Measurements from ENCODE around the gene DYRK1B. TPM values are rescaled to one million over a fixed set of nuclear protein-coding genes. Genes with fewer than 3 reads are reported as not detected.

DYRK1B gene
- total and polyA plus RNA-seq, 4 experiments from 2014 or later = 7.0 to 30.9 (median 21.7) TPM

GRCh38 chr19:39833160-39833463 is 850 bp downstream of the DYRK1B start:
- H3K27ac ChIP-seq (ENCODE audit: low read depth, low read length) = peak overlapping the region; percentile 91
- peaks cover 43% of the 10 kb centered on the region for H3K36me3 ChIP-seq (ENCODE audit: insufficient read depth, low read length)
- CTCF ChIA-PET (ENCODE audit: partially characterized antibody) = interaction anchor here (1.7 to 2.2 kb wide), 4 partner anchors 9 to 137 kb away, joined by 7 to 61 read pairs (median 18); partner anchors contain the start of genes FBL and PSMC4
- H3K9me3 Mint-ChIP-seq = peaks cover 0 to 2% (median 0%) of the 10 kb centered on the region in 8 donors
- peaks cover 36% of the 10 kb centered on the region for H3K4me1 ChIP-seq (ENCODE audit: insufficient read depth, low read length)
- peaks cover 25 to 45% (median 34%) of the 10 kb centered on the region in 4 donors for H3K4me1 Mint-ChIP-seq
- peak overlapping the region; percentile 77 to 97 (median 94) for H3K27ac Mint-ChIP-seq
- intact Hi-C loops (cut with micrococcal nuclease) = loop anchor here (5.0 kb wide), 1 partner anchor 386 kb away; the partner anchor contains the start of gene SUPT5H
- POLR2A ChIA-PET (ENCODE audit: partially characterized antibody) = interaction anchor here (0.5 to 3.9 kb wide), 8 partner anchors 8 to 421 kb away, joined by 3 to 96 read pairs (median 14); partner anchors contain the start of genes FBL, PLEKHG2, PSMC4 and ZNF546
- peak overlapping the region; percentile 81 to 98 for H3K4me3 ChIP-seq (ENCODE audit: low read length in 2 of 2)
- peaks cover 45 to 65% of the 10 kb centered on the region in 2 donors for H3K36me3 Mint-ChIP-seq
- H3K27me3 ChIP-seq (ENCODE audit: insufficient read depth, low read length) = no peaks in the 10 kb centered on the region
- H3K9me3 ChIP-seq (ENCODE audit: control insufficient read depth in 1 of 2, low read length in 2 of 2) = no peaks in the 10 kb centered on the region
- no peaks in the 10 kb centered on the region for H3K27me3 Mint-ChIP-seq
- DNase-seq = peak in 1 of 5 donors; percentile 43
- peak overlapping the region; percentile 76 to 90 (median 86) for H3K4me3 Mint-ChIP-seq

DNA sequence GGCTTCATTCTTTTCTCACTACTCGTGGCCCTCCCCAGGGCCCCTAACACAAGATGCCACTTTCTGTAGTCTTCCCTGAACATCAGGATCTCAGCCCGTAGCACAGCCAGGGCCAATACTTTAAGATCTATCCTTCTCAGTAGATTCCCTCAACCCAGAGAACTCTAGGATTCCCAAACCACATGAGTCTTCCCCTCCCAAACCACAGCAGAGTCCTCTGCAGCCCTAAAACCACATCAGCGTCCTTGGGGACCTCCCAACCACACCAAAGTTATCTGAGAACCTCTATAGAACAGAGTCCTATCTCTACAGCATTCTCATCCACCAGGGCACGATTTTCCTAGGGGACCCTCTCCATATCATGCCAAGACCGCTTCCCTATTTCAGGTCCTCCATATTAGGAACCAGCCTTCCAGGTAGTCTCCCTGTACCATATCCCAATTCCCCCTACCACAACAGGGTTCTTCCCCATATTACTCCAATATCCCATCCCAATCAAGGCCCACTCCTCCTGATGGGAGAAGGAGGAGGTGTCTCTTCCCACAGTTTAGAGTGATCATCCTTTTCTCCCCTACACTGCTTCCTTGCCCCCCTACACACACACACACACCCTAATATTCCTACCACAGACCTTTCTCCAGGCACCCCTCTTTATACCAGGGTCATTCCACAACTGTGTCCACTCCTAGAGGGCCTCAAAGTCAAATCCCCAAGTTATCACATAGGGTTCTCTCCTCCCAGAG is 1.4 kb downstream of the DYRK1B start:
- no peaks in the 10 kb centered on the region for H3K27me3 ChIP-seq (ENCODE audit: insufficient read depth, low read length)
- peak overlapping the region; percentile 91 for H3K27ac ChIP-seq (ENCODE audit: low read depth, low read length)
- intact Hi-C loops (cut with micrococcal nuclease) = loop anchor here (5.0 kb wide), 1 partner anchor 385 kb away; the partner anchor contains the start of gene SUPT5H
- Mint-ChIP-seq H3K36me3 (peaks cover 46 to 65% of the 10 kb centered on the region in 2 donors), H3K4me3 (peak overlapping the region; percentile 76 to 90 (median 86)), H3K9me3 (peaks cover 0 to 2% (median 0%) of the 10 kb centered on the region in 8 donors), H3K4me1 (peaks cover 25 to 49% (median 34%) of the 10 kb centered on the region in 4 donors), H3K27me3 (no peaks in the 10 kb centered on the region), H3K27ac (peak overlapping the region; percentile 77 to 97 (median 94))
- ChIA-PET CTCF (ENCODE audit: partially characterized antibody) (interaction anchor here (1.8 to 2.2 kb wide), 2 partner anchors 40 to 138 kb away, joined by 16 to 20 read pairs; partner anchors contain the start of gene PSMC4), POLR2A (ENCODE audit: partially characterized antibody) (interaction anchor here (2.1 to 3.9 kb wide), 3 partner anchors 8 to 138 kb away, joined by 21 to 96 read pairs (median 46); partner anchors contain the start of genes FBL and PSMC4)
- H3K9me3 ChIP-seq (ENCODE audit: control insufficient read depth in 1 of 2, low read length in 2 of 2) = no peaks in the 10 kb centered on the region
- H3K4me1 ChIP-seq (ENCODE audit: insufficient read depth, low read length) = peaks cover 39% of the 10 kb centered on the region
- no peak for DNase-seq
- peaks cover 38% of the 10 kb centered on the region for H3K36me3 ChIP-seq (ENCODE audit: insufficient read depth, low read length)
- peak overlapping the region in 1 of 2 donors; percentile 98 for H3K4me3 ChIP-seq (ENCODE audit: low read length in 2 of 2)

DNA sequence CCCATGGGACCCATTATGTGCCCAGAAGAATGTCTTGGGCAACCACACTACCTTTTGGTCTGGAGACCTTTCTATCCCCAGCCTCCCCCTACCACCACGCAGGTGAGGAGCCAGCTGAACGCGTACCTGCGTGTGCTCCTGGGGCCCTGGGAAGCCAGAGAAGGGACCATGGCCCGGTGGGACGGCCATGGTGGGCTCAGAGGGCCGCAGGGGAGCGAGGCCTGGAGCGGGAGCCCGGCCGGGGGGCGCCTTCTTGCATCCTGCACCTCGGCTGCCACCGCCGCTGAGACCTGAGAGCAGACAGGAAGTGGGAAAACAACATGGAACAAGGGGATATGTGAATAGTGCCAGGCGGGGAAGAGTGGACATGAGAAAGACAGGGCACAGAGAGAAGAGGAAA is 2.3 kb downstream of the DYRK1B start:
- Mint-ChIP-seq H3K36me3 (peaks cover 42 to 60% of the 10 kb centered on the region in 2 donors), H3K27ac (peak overlapping the region in 6 of 7 donors; percentile 60 to 96 (median 92)), H3K4me3 (peak overlapping the region in 6 of 8 donors; percentile 76 to 90 (median 85)), H3K9me3 (peaks cover 0 to 2% (median 0%) of the 10 kb centered on the region in 8 donors), H3K4me1 (peaks cover 25 to 49% (median 34%) of the 10 kb centered on the region in 4 donors), H3K27me3 (no peaks in the 10 kb centered on the region)
- H3K27me3 ChIP-seq (ENCODE audit: insufficient read depth, low read length) = no peaks in the 10 kb centered on the region
- DNase-seq = no peak
- CTCF ChIA-PET (ENCODE audit: partially characterized antibody) = no interaction called here
- H3K4me3 ChIP-seq (ENCODE audit: low read length in 2 of 2) = no peak overlapping the region
- H3K36me3 ChIP-seq (ENCODE audit: insufficient read depth, low read length) = peaks cover 32% of the 10 kb centered on the region
- peak overlapping the region; percentile 91 for H3K27ac ChIP-seq (ENCODE audit: low read depth, low read length)
- intact Hi-C loops (cut with micrococcal nuclease) = loop anchor here (5.0 kb wide), 1 partner anchor 384 kb away; the partner anchor contains the start of gene SUPT5H
- H3K9me3 ChIP-seq (ENCODE audit: control insufficient read depth in 1 of 2, low read length in 2 of 2) = no peaks in the 10 kb centered on the region
- H3K4me1 ChIP-seq (ENCODE audit: insufficient read depth, low read length) = peaks cover 39% of the 10 kb centered on the region
- POLR2A ChIA-PET (ENCODE audit: partially characterized antibody) = no interaction called here

- Mint-ChIP-seq H3K27me3 (no peaks in the 10 kb centered on the region), H3K9me3 (peaks cover 0 to 2% (median 0%) of the 10 kb centered on the region in 8 donors), H3K27ac (peak overlapping the region in 6 of 7 donors; percentile 36 to 85 (median 56)), H3K36me3 (peaks cover 38 to 58% of the 10 kb centered on the region in 2 donors), H3K4me3 (peak overlapping the region in 2 of 8 donors; percentile 23 to 39), H3K4me1 (peaks cover 25 to 49% (median 34%) of the 10 kb centered on the region in 4 donors)
- no peak for DNase-seq
- H3K4me3 ChIP-seq (ENCODE audit: low read length in 2 of 2) = no peak overlapping the region
- peaks cover 24% of the 10 kb centered on the region for H3K36me3 ChIP-seq (ENCODE audit: insufficient read depth, low read length)
- H3K27ac ChIP-seq (ENCODE audit: low read depth, low read length) = no peak overlapping the region
- intact Hi-C loops (cut with micrococcal nuclease) = loop anchor here (5.0 kb wide), 1 partner anchor 384 kb away; the partner anchor contains the start of gene SUPT5H
- H3K9me3 ChIP-seq (ENCODE audit: control insufficient read depth in 1 of 2, low read length in 2 of 2) = no peaks in the 10 kb centered on the region
- ChIA-PET CTCF (ENCODE audit: partially characterized antibody) (no interaction called here), POLR2A (ENCODE audit: partially characterized antibody) (no interaction called here)
- peaks cover 39% of the 10 kb centered on the region for H3K4me1 ChIP-seq (ENCODE audit: insufficient read depth, low read length)
- no peaks in the 10 kb centered on the region for H3K27me3 ChIP-seq (ENCODE audit: insufficient read depth, low read length)
Observed at GRCh38 chr19:39830847-39831246, 3.1 kb downstream of the DYRK1B start.

DNA sequence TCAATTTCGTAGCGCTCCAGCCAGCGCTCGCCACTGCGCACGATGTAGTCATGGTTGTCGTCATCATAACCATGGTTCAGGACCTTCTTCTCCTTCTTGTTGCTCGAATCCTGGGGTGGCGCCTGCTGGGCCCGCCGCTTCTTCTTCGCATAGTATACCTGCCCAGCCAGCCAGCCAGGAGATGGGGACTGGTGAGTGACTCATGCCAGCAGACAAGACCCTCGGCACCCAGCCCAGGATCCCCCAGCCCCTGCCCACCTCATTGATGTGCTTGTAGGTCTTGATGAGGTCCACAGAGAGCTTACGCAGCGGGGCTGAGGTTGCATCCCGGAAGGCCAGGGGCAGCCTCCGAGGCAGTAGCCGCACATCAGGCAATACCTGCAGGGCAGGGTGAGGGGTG is 3.6 kb downstream of the DYRK1B start:
- Histone ChIP-seq H3K27ac (ENCODE audit: low read depth, low read length) (no peak overlapping the region), H3K9me3 (ENCODE audit: control insufficient read depth in 1 of 2, low read length in 2 of 2) (no peaks in the 10 kb centered on the region), H3K4me1 (ENCODE audit: insufficient read depth, low read length) (peaks cover 39% of the 10 kb centered on the region), H3K27me3 (ENCODE audit: insufficient read depth, low read length) (no peaks in the 10 kb centered on the region), H3K36me3 (ENCODE audit: insufficient read depth, low read length) (peaks cover 24% of the 10 kb centered on the region), H3K4me3 (ENCODE audit: low read length in 2 of 2) (no peak overlapping the region)
- no peaks in the 10 kb centered on the region for H3K27me3 Mint-ChIP-seq
- peak overlapping the region in 1 of 8 donors; percentile 6 for H3K4me3 Mint-ChIP-seq
- H3K9me3 Mint-ChIP-seq = peaks cover 0 to 2% (median 0%) of the 10 kb centered on the region in 8 donors
- peaks cover 25 to 49% (median 34%) of the 10 kb centered on the region in 4 donors for H3K4me1 Mint-ChIP-seq
- intact Hi-C loops (cut with micrococcal nuclease) = loop anchor here (5.0 kb wide), 1 partner anchor 383 kb away; the partner anchor contains the start of gene SUPT5H
- peaks cover 38 to 59% of the 10 kb centered on the region in 2 donors for H3K36me3 Mint-ChIP-seq
- DNase-seq = no peak
- POLR2A ChIA-PET (ENCODE audit: partially characterized antibody) = no interaction called here
- CTCF ChIA-PET (ENCODE audit: partially characterized antibody) = interaction anchor here (1.4 kb wide), 1 partner anchor 14 kb away, joined by 6 read pairs; no protein-coding TSS in a partner anchor
- H3K27ac Mint-ChIP-seq = peak overlapping the region in 3 of 7 donors; percentile 22 to 71 (median 37)

- no peak overlapping the region for H3K4me3 ChIP-seq (ENCODE audit: low read length in 2 of 2)
- H3K27ac Mint-ChIP-seq = peak overlapping the region in 4 of 7 donors; percentile 22 to 78 (median 36)
- no peaks in the 10 kb centered on the region for H3K9me3 ChIP-seq (ENCODE audit: control insufficient read depth in 1 of 2, low read length in 2 of 2)
- ChIA-PET POLR2A (ENCODE audit: partially characterized antibody) (no interaction called here), CTCF (ENCODE audit: partially characterized antibody) (interaction anchor here (1.4 kb wide), 1 partner anchor 15 kb away, joined by 6 read pairs; no protein-coding TSS in a partner anchor)
- no peak for DNase-seq
- H3K27me3 Mint-ChIP-seq = no peaks in the 10 kb centered on the region
- H3K36me3 ChIP-seq (ENCODE audit: insufficient read depth, low read length) = peaks cover 24% of the 10 kb centered on the region
- H3K9me3 Mint-ChIP-seq = peaks cover 0 to 2% (median 0%) of the 10 kb centered on the region in 8 donors
- H3K4me1 ChIP-seq (ENCODE audit: insufficient read depth, low read length) = peaks cover 43% of the 10 kb centered on the region
- peaks cover 26 to 47% (median 34%) of the 10 kb centered on the region in 4 donors for H3K4me1 Mint-ChIP-seq
- H3K27ac ChIP-seq (ENCODE audit: low read depth, low read length) = peak overlapping the region; percentile 10
- H3K36me3 Mint-ChIP-seq = peaks cover 38 to 61% of the 10 kb centered on the region in 2 donors
- intact Hi-C loops (cut with micrococcal nuclease) = loop anchor here (5.0 kb wide), 1 partner anchor 382 kb away; the partner anchor contains the start of gene SUPT5H
- H3K27me3 ChIP-seq (ENCODE audit: insufficient read depth, low read length) = no peaks in the 10 kb centered on the region
- peak overlapping the region in 1 of 8 donors; percentile 6 for H3K4me3 Mint-ChIP-seq
Observed at GRCh38 chr19:39829702-39830275, 4.2 kb downstream of the DYRK1B start.
